ENCODE measurements around the gene FRMPD4. TPM values are rescaled to one million over a fixed set of nuclear protein-coding genes. Genes with fewer than 3 reads are reported as not detected.

Gene FRMPD4
- total RNA-seq, 1 experiment from 2014 or later: 1.4 TPM

GRCh38 chrX:12679522-12679921, 541.2 kb downstream of the FRMPD4 start:
- no peaks in the 10 kb centered on the region for H3K27me3 Mint-ChIP-seq (ENCODE audit: low read depth)
- ChIA-PET POLR2A (no interaction called here), CTCF (no interaction called here)
- H3K9me3 Mint-ChIP-seq: no peaks in the 10 kb centered on the region
- H3K4me3 Mint-ChIP-seq: no peak overlapping the region
- H3K4me1 Mint-ChIP-seq: no peaks in the 10 kb centered on the region
- TF ChIP-seq TP53 (CRISPR knock-in tag; IDR thresholded peaks at IDR 0.05) (no peak), SMAD3 (CRISPR knock-in tag; IDR thresholded peaks at IDR 0.05; ENCODE audit: borderline replicate concordance) (no peak), ETV6 (CRISPR knock-in tag; IDR thresholded peaks at IDR 0.05) (no peak), MAX (CRISPR knock-in tag; IDR thresholded peaks at IDR 0.05) (no peak), GTF2I (CRISPR knock-in tag; conservative IDR thresholded peaks at IDR 0.05) (no peak), ZBTB21 (CRISPR knock-in tag; IDR thresholded peaks at IDR 0.05; ENCODE audit: borderline replicate concordance) (no peak), STAT6 (CRISPR knock-in tag; conservative IDR thresholded peaks at IDR 0.05; ENCODE audit: low read depth) (no peak), KAT7 (CRISPR knock-in tag; IDR thresholded peaks at IDR 0.05; ENCODE audit: borderline replicate concordance) (no peak), ZNF121 (CRISPR knock-in tag; IDR thresholded peaks at IDR 0.05) (no peak)
- TF ChIP-seq, protein P1, sequence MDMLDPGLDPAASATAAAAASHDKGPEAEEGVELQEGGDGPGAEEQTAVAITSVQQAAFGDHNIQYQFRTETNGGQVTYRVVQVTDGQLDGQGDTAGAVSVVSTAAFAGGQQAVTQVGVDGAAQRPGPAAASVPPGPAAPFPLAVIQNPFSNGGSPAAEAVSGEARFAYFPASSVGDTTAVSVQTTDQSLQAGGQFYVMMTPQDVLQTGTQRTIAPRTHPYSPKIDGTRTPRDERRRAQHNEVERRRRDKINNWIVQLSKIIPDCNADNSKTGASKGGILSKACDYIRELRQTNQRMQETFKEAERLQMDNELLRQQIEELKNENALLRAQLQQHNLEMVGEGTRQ (CRISPR knock-in tag; IDR thresholded peaks at IDR 0.05): no peak
- no peaks in the 10 kb centered on the region for H3K36me3 Mint-ChIP-seq
- no peak overlapping the region for H3K27ac Mint-ChIP-seq
- no peak for DNase-seq (ENCODE audit: low spot score)
- no peak for ATAC-seq

GRCh38 chrX:12681047-12681446, 542.8 kb downstream of the FRMPD4 start:
- H3K9me3 Mint-ChIP-seq: no peaks in the 10 kb centered on the region
- POLR2A ChIA-PET: no interaction called here
- H3K27me3 Mint-ChIP-seq (ENCODE audit: low read depth): no peaks in the 10 kb centered on the region
- ATAC-seq (no peak), DNase-seq (ENCODE audit: low spot score) (no peak)
- H3K27ac Mint-ChIP-seq: no peak overlapping the region
- CTCF ChIA-PET: no interaction called here
- no peak overlapping the region for H3K4me3 Mint-ChIP-seq
- H3K36me3 Mint-ChIP-seq: no peaks in the 10 kb centered on the region
- peaks cover 8% of the 10 kb centered on the region for H3K4me1 Mint-ChIP-seq
- no peak for TF ChIP-seq RORB (CRISPR knock-in tag; IDR thresholded peaks at IDR 0.05)
- TF ChIP-seq MAX (CRISPR knock-in tag; IDR thresholded peaks at IDR 0.05): no peak
- TF ChIP-seq ARID4B (CRISPR knock-in tag; IDR thresholded peaks at IDR 0.05; ENCODE audit: borderline replicate concordance): no peak
- no peak for TF ChIP-seq GABPB1 (CRISPR knock-in tag; IDR thresholded peaks at IDR 0.05)
- TF ChIP-seq TEAD4 (CRISPR knock-in tag; IDR thresholded peaks at IDR 0.05): no peak
- TF ChIP-seq, protein P2, sequence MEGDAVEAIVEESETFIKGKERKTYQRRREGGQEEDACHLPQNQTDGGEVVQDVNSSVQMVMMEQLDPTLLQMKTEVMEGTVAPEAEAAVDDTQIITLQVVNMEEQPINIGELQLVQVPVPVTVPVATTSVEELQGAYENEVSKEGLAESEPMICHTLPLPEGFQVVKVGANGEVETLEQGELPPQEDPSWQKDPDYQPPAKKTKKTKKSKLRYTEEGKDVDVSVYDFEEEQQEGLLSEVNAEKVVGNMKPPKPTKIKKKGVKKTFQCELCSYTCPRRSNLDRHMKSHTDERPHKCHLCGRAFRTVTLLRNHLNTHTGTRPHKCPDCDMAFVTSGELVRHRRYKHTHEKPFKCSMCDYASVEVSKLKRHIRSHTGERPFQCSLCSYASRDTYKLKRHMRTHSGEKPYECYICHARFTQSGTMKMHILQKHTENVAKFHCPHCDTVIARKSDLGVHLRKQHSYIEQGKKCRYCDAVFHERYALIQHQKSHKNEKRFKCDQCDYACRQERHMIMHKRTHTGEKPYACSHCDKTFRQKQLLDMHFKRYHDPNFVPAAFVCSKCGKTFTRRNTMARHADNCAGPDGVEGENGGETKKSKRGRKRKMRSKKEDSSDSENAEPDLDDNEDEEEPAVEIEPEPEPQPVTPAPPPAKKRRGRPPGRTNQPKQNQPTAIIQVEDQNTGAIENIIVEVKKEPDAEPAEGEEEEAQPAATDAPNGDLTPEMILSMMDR (IDR thresholded peaks at IDR 0.05): no peak
- no peak for TF ChIP-seq GRHL2 (CRISPR knock-in tag; IDR thresholded peaks at IDR 0.05; ENCODE audit: insufficient replicate concordance, severe bottlenecking)

All from WTC11 (cell line).